DMS 273 (cell line): Measurements from ENCODE around the gene MATN4.
"Not testable (repeated sequence)": the region's sequence is repeated elsewhere in the genome, so short reads cannot be mapped to it uniquely, and the experiment has no call there.

Experiments used
- DNase-seq: peaks from one replicate; lab custom pipeline; 2025; ENCODE audit not compliant: unreplicated experiment; lab: John Stamatoyannopoulos, UW

The MATN4 gene

GRCh38 chr20:45308117-45308778, at the start of gene MATN4:
MATN4 (minus strand) TSS chr20:45308299; CDS start chr20:45305582, 2,717 bp downstream.
- no peak for DNase-seq

- no peak for DNase-seq
Measured at GRCh38 chr20:45355209-45356084, 47.3 kb upstream of the MATN4 start.

GRCh38 chr20:45354423-45355208, 46.5 kb upstream of the MATN4 start:
- no peak for DNase-seq

GRCh38 chr20:45353746-45354145, 45.6 kb upstream of the MATN4 start:
- no peak for DNase-seq

GRCh38 chr20:45352729-45353128, 44.6 kb upstream of the MATN4 start:
- no peak for DNase-seq

GRCh38 chr20:45350795-45351194, 42.7 kb upstream of the MATN4 start:
- not testable (repeated sequence) for DNase-seq

GRCh38 chr20:45350217-45350616, 42.1 kb upstream of the MATN4 start:
- no peak for DNase-seq

- peak; percentile 74 for DNase-seq
Measured at GRCh38 chr20:45347936-45348778, 40.1 kb upstream of the MATN4 start, which contains the start of gene SDC4. SDC4 (minus strand) TSS chr20:45348424; CDS start chr20:45348384, 40 bp downstream.

GRCh38 chr20:45347297-45347935, 39.3 kb upstream of the MATN4 start:
- no peak for DNase-seq

- no peak for DNase-seq
Measured at GRCh38 chr20:45346851-45347250, 38.8 kb upstream of the MATN4 start.

- DNase-seq = no peak
Measured at GRCh38 chr20:45346291-45346718, 38.2 kb upstream of the MATN4 start.

GRCh38 chr20:45345104-45345936, 37.2 kb upstream of the MATN4 start:
- DNase-seq = no peak

GRCh38 chr20:45344168-45344860, 36.2 kb upstream of the MATN4 start:
- DNase-seq = no peak

- DNase-seq = no peak
Measured at GRCh38 chr20:45343532-45344167, 35.6 kb upstream of the MATN4 start.

GRCh38 chr20:45342855-45343531, 34.9 kb upstream of the MATN4 start:
- no peak for DNase-seq

- peak; percentile 40 for DNase-seq
Measured at GRCh38 chr20:45341939-45342854, 34.1 kb upstream of the MATN4 start.
